Upper lobe of left lung (tissue), 6 donors: ENCODE data around the gene USP36. TPM values are rescaled to one million over a fixed set of nuclear protein-coding genes. Genes with fewer than 3 reads are reported as not detected.

ENCODE experiments used
- ATAC-seq, 2 donors: fragments of 200-7000 bp; cut with Tn5 transposase; one replicate each; pipeline ENCODE4 v1.9.1; 2022; ENCODE audit warnings: mild to moderate bottlenecking in 2 of 2, moderate library complexity in 2 of 2; ENCODE audit not compliant: low FRiP score in 2 of 2
- DNase-seq, 2 donors: peaks; one replicate each; pipeline ENCODE4 v3.0.0-alpha.2; 2019 to 2020
- H3K27ac ChIP-seq, 4 donors: fragments of 200-600 bp; sonication (generic); one replicate each; pipeline ENCODE4 v1.5.1; 2016 to 2019
- H3K27me3 ChIP-seq, 4 donors: fragments of 200-600 bp; sonication (generic); one replicate each; pipeline ENCODE4 v1.5.1; 2017 to 2019
- H3K36me3 ChIP-seq, 4 donors: fragments of 200-600 bp; sonication (generic); one replicate each; pipeline ENCODE4 v1.5.1; 2016 to 2019
- H3K4me1 ChIP-seq, 4 donors: fragments of 200-600 bp; sonication (generic); one replicate each; pipeline ENCODE4 v1.5.1; 2018 to 2019
- H3K4me3 ChIP-seq, 4 donors: fragments of 200-600 bp; sonication (generic); one replicate each; pipeline ENCODE4 v1.5.1; 2017 to 2019; ENCODE audit warnings: mild to moderate bottlenecking in 2 of 4, moderate library complexity in 1 of 4
- H3K9me3 ChIP-seq, 4 donors: fragments of 200-600 bp; sonication (generic); one replicate each; pipeline ENCODE4 v1.5.1; 2018 to 2019
- CTCF ChIP-seq, 6 experiments: fragments of 450-650 bp in 4 of 6; fragments of 200-600 bp in 2 of 6; sonication (generic) in 2 of 6; IDR thresholded peaks; one replicate each; pipeline ENCODE4 v1.5.1; 2016 to 2019; ENCODE audit warnings: antibody characterized with exemption in 6 of 6
- EP300 ChIP-seq, 4 donors: sonication (generic); formaldehyde crosslinking; IDR thresholded peaks; one replicate each; pipeline ENCODE4 v1.5.1; 2017; ENCODE audit warnings: antibody characterized with exemption in 4 of 4, control low read depth in 2 of 4
- POLR2A ChIP-seq, 4 donors: fragments of 450-650 bp; IDR thresholded peaks; one replicate each; pipeline ENCODE4 v1.5.1; 2016 to 2017; ENCODE audit warnings: antibody characterized with exemption in 4 of 4, mild to moderate bottlenecking in 2 of 4
- POLR2AphosphoS5 ChIP-seq, 2 donors: sonication (generic); formaldehyde crosslinking; IDR thresholded peaks; one replicate each; pipeline ENCODE4 v1.5.1; 2017; ENCODE audit warnings: antibody characterized with exemption in 2 of 2
- WGBS, 2 donors: methylation state at CpG; one replicate each; pipeline ENCODE4 v1.1.5; 2017 to 2018; 5-methylcytosine and 5-hydroxymethylcytosine counted together
- total RNA-seq, 6 donors: library from RNA; depleted of rRNA in 4 of 6; stranded (reverse); fragments of >200 nt in 4 of 6; gene quantifications; one replicate each; pipeline versions ENCODE4 v1.1.0 to v1.2.1, GENCODE V29; 2016 to 2021
- donor health status: DM: no; HTN: no; CAD: no; lungs with moderate emphysema.
- donor health status: DM: no; HTN: yes; CAD: no; lungs with severe emphysema.

Gene USP36
- total RNA-seq, 6 donors from 2014 or later, result 31.1 to 76.5 (median 55.4) TPM

GRCh38 chr17:78824240-78824639, 16.4 kb downstream of the USP36 start:
- 87 to 97% methylated on average over 7 of the region's 7 CpGs for WGBS, 2 donors
- H3K4me1 ChIP-seq, result peaks cover 1 to 31% (median 6%) of the 10 kb centered on the region in 4 donors
- H3K27ac ChIP-seq, result no peak overlapping the region
- no peak for DNase-seq
- H3K9me3 ChIP-seq, result no peaks in the 10 kb centered on the region
- no peaks in the 10 kb centered on the region for H3K27me3 ChIP-seq
- no peak for ATAC-seq
- H3K36me3 ChIP-seq, result peaks cover 50 to 99% (median 87%) of the 10 kb centered on the region in 4 donors
- TF ChIP-seq POLR2A (IDR thresholded peaks at IDR 0.05) (no peak), CTCF (IDR thresholded peaks at IDR 0.05) (no peak), POLR2AphosphoS5 (IDR thresholded peaks at IDR 0.05) (no peak), EP300 (IDR thresholded peaks at IDR 0.05) (no peak)
- H3K4me3 ChIP-seq, result no peak overlapping the region

GRCh38 chr17:78823282-78824046, 17.1 kb downstream of the USP36 start:
- peaks cover 53 to 99% (median 83%) of the 10 kb centered on the region in 4 donors for H3K36me3 ChIP-seq
- DNase-seq (no peak), ATAC-seq (no peak)
- no peak overlapping the region for H3K4me3 ChIP-seq
- H3K4me1 ChIP-seq, result peaks cover 5 to 36% (median 12%) of the 10 kb centered on the region in 4 donors
- WGBS, 2 donors, result 82 to 92% methylated on average over 11 to 14 of the region's 14 CpGs
- no peaks in the 10 kb centered on the region for H3K27me3 ChIP-seq
- no peak for TF ChIP-seq EP300 (IDR thresholded peaks at IDR 0.05)
- no peak for TF ChIP-seq CTCF (IDR thresholded peaks at IDR 0.05)
- TF ChIP-seq POLR2A (IDR thresholded peaks at IDR 0.05), result no peak
- no peak for TF ChIP-seq POLR2AphosphoS5 (IDR thresholded peaks at IDR 0.05)
- no peaks in the 10 kb centered on the region for H3K9me3 ChIP-seq
- H3K27ac ChIP-seq, result no peak overlapping the region

GRCh38 chr17:78822552-78822951, 18.1 kb downstream of the USP36 start:
- 96% methylated on average over 13 to 14 of the region's 14 CpGs for WGBS, 2 donors
- DNase-seq, result no peak

GRCh38 chr17:78821961-78822360, 18.7 kb downstream of the USP36 start:
- no peak for ATAC-seq
- WGBS, 2 donors, result 95 to 96% methylated on average over 5 to 8 of the region's 8 CpGs
- Histone ChIP-seq H3K4me3 (no peak overlapping the region), H3K9me3 (no peaks in the 10 kb centered on the region), H3K36me3 (peaks cover 53 to 99% (median 85%) of the 10 kb centered on the region in 4 donors), H3K27ac (no peak overlapping the region), H3K27me3 (no peaks in the 10 kb centered on the region), H3K4me1 (peaks cover 5 to 33% (median 15%) of the 10 kb centered on the region in 4 donors)
- no peak for DNase-seq
- TF ChIP-seq POLR2AphosphoS5 (IDR thresholded peaks at IDR 0.05) (no peak), POLR2A (IDR thresholded peaks at IDR 0.05) (no peak), CTCF (IDR thresholded peaks at IDR 0.05) (no peak), EP300 (IDR thresholded peaks at IDR 0.05) (no peak)

More at GRCh38 chr17:78822552-78822951, 18.1 kb downstream of the USP36 start:
- no peaks in the 10 kb centered on the region for H3K27me3 ChIP-seq
- peaks cover 51 to 99% (median 85%) of the 10 kb centered on the region in 4 donors for H3K36me3 ChIP-seq
- peak in 1 of 2 donors; percentile 32 for ATAC-seq
- H3K27ac ChIP-seq, result no peak overlapping the region
- no peak for TF ChIP-seq POLR2A (IDR thresholded peaks at IDR 0.05)
- no peak for TF ChIP-seq CTCF (IDR thresholded peaks at IDR 0.05)
- no peak for TF ChIP-seq EP300 (IDR thresholded peaks at IDR 0.05)
- TF ChIP-seq POLR2AphosphoS5 (IDR thresholded peaks at IDR 0.05), result no peak
- H3K4me1 ChIP-seq, result peaks cover 5 to 39% (median 15%) of the 10 kb centered on the region in 4 donors
- no peak overlapping the region for H3K4me3 ChIP-seq
- no peaks in the 10 kb centered on the region for H3K9me3 ChIP-seq
